ENCODE results near the gene FGF11.

- no peak for TF ChIP-seq CTCF (IDR thresholded peaks at IDR 0.05 in 8 of 11, conservative IDR thresholded peaks at IDR 0.05 in 3 of 11)
- TF ChIP-seq POLR2AphosphoS5 (IDR thresholded peaks at IDR 0.05): no peak
- no peak for TF ChIP-seq POLR2A (IDR thresholded peaks at IDR 0.05)
These were observed 46.9 kb downstream of the FGF11 start for GRCh38 chr17:7486181-7486580.

All from spleen (tissue), 7 donors.